ENCODE results near the gene RAI14. TPM values are rescaled to one million over a fixed set of nuclear protein-coding genes. Genes with fewer than 3 reads are reported as not detected.

RAI14 gene
- total RNA-seq, 6 experiments from 2014 or later = 256 to 360 (median 323) TPM

DNA sequence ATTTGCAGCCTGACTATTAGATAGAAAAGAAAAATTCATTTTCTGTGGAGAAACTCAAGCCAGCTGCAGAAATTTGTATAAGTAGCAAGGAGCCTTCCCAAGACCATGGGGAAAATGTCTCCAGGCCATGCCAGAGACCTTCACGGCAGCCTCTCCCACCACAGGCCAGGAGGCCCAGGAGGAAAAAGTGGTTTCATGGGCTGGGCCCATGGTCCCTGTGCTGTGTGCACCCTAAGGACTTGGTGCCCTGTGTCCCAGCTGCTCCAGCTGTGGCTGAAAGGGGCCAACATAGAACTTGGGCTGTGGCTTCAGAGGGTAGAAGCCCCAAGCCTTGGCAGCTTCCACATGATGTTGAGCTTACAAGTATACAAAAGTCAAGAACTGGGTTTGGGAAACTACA lies 109.5 kb downstream of the RAI14 start:
- Mint-ChIP-seq H3K9me3 (no peaks in the 10 kb centered on the region; the same call in 1 of the 2 replicates), H3K4me3 (no peak overlapping the region), H3K27ac (no peak overlapping the region), H3K4me1 (ENCODE audit: low read depth) (peaks cover 49% of the 10 kb centered on the region), H3K36me3 (ENCODE audit: low read depth) (peaks cover 61% of the 10 kb centered on the region), H3K27me3 (ENCODE audit: insufficient read depth) (peaks cover 2% of the 10 kb centered on the region; the same call in 1 of the 2 replicates)
- no peak for DNase-seq
- TF ChIP-seq, protein P1, sequence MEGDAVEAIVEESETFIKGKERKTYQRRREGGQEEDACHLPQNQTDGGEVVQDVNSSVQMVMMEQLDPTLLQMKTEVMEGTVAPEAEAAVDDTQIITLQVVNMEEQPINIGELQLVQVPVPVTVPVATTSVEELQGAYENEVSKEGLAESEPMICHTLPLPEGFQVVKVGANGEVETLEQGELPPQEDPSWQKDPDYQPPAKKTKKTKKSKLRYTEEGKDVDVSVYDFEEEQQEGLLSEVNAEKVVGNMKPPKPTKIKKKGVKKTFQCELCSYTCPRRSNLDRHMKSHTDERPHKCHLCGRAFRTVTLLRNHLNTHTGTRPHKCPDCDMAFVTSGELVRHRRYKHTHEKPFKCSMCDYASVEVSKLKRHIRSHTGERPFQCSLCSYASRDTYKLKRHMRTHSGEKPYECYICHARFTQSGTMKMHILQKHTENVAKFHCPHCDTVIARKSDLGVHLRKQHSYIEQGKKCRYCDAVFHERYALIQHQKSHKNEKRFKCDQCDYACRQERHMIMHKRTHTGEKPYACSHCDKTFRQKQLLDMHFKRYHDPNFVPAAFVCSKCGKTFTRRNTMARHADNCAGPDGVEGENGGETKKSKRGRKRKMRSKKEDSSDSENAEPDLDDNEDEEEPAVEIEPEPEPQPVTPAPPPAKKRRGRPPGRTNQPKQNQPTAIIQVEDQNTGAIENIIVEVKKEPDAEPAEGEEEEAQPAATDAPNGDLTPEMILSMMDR (IDR thresholded peaks at IDR 0.05) = no peak

GRCh38 chr5:34767180-34767579 lies 111.1 kb downstream of the RAI14 start:
- H3K27me3 Mint-ChIP-seq (ENCODE audit: insufficient read depth) = peaks cover 2% of the 10 kb centered on the region; the same call in 1 of the 2 replicates
- DNase-seq = no peak
- no peak overlapping the region for H3K4me3 Mint-ChIP-seq
- peaks cover 56% of the 10 kb centered on the region for H3K36me3 Mint-ChIP-seq (ENCODE audit: low read depth)
- H3K27ac Mint-ChIP-seq = no peak overlapping the region
- H3K4me1 Mint-ChIP-seq (ENCODE audit: low read depth) = peaks cover 34% of the 10 kb centered on the region
- TF ChIP-seq, protein P1 (IDR thresholded peaks at IDR 0.05) = no peak
- H3K9me3 Mint-ChIP-seq = no peaks in the 10 kb centered on the region; the same call in 1 of the 2 replicates

DNA sequence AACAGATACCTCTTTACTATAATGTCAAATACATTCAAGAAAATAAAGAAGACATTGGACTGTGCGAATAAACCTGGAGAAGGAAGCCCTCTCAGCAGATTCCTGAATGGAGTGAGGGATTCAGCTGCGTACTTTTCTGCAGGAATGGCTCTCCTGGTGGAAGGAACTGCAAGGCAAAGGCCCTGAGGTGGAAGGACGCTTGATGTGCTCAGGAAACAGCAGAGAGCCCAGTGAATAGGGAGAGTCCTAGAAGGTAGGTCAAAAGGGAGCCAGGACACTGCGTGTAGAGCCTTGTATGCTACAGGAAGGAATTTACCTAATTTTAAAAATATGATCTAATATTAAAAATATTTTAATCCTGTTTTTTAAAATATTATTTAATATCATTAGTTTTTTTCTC lies 114.4 kb downstream of the RAI14 start:
- TF ChIP-seq, protein P1 (IDR thresholded peaks at IDR 0.05) = no peak
- H3K27me3 Mint-ChIP-seq (ENCODE audit: insufficient read depth) = peaks cover 3% of the 10 kb centered on the region
- peaks cover 61% of the 10 kb centered on the region for H3K36me3 Mint-ChIP-seq (ENCODE audit: low read depth)
- peaks cover 19% of the 10 kb centered on the region for H3K9me3 Mint-ChIP-seq
- peaks cover 22% of the 10 kb centered on the region; the same call in 1 of the 2 replicates for H3K4me1 Mint-ChIP-seq (ENCODE audit: low read depth)
- DNase-seq = no peak
- peak overlapping the region; percentile 44; the same call in 1 of the 2 replicates for H3K27ac Mint-ChIP-seq
- H3K4me3 Mint-ChIP-seq = no peak overlapping the region

DNA sequence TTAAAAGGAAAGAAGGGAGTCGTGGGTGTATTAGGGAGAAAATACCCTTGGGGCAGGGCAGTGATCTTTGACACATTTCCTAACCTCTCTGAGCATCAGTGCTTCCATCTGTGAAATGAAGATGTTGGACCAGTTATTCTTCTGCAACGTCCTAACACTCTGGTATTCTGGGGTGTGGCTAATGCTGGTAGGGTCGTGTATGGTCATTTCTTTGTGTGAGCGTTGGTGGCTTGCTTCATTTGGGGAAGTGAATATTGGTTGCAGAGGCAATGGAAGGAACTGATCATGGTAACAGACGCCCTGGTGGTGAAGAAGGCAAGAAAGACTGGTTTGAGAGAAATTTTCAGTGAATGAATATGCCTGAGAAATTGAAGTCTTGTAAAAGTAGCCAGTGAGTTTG lies 114.9 kb downstream of the RAI14 start:
- H3K4me3 Mint-ChIP-seq = no peak overlapping the region
- peaks cover 19% of the 10 kb centered on the region for H3K9me3 Mint-ChIP-seq
- peak overlapping the region; percentile 3 for H3K27ac Mint-ChIP-seq
- peaks cover 22% of the 10 kb centered on the region; the same call in 1 of the 2 replicates for H3K4me1 Mint-ChIP-seq (ENCODE audit: low read depth)
- peaks cover 63% of the 10 kb centered on the region for H3K36me3 Mint-ChIP-seq (ENCODE audit: low read depth)
- TF ChIP-seq, protein P1 (IDR thresholded peaks at IDR 0.05) = peak; percentile 14; the same call in 1 of the 2 replicates
- DNase-seq = no peak
- H3K27me3 Mint-ChIP-seq (ENCODE audit: insufficient read depth) = peaks cover 3% of the 10 kb centered on the region

DNA sequence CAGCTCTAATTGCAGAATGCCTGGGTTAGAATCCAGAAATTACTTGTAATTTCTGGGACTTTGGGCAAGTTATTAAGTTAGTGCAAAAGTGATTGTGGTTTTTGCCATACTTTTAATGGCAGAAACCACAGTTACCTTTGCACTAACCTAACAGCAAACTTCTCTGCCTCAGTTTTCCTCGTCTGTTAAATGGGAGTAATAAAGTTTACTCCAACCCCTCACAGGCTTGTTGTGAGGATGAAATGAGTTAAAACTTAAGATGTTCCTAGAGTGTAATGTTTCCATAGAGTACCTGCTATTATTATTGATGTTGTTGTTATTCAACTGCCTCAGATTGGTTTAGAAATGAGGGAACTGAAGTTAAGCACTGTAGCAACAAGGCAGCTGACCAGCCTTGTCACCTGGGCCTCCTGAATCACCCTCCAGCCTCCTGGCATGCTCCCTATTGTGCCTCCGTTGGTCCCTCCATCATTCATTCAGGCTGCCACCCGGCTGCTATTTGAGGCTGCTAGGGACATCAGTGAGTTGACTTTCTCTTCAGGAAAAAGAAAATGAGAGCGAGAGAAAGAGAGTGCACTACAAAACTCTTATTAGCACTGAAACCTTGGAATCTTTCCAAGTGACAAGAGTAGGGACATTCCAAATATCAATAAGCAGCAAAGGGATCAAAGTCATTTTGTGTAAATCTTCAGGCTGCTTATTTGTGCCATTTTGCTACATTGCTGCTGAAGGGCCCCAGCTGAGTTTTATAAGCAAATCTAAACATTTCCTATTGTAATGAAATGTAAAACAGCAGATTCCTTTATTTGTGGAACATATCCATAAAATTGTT lies 116.4 kb downstream of the RAI14 start:
- Mint-ChIP-seq H3K9me3 (peaks cover 19% of the 10 kb centered on the region), H3K36me3 (ENCODE audit: low read depth) (peaks cover 55% of the 10 kb centered on the region), H3K27ac (peak overlapping the region; percentile 59), H3K27me3 (ENCODE audit: insufficient read depth) (peaks cover 5% of the 10 kb centered on the region), H3K4me1 (ENCODE audit: low read depth) (peaks cover 22% of the 10 kb centered on the region; the same call in 1 of the 2 replicates), H3K4me3 (peak overlapping the region; percentile 24; the same call in 1 of the 2 replicates)
- TF ChIP-seq, protein P1 (IDR thresholded peaks at IDR 0.05) = no peak
- DNase-seq = no peak

Data from HFFc6 (cell line).